ENCODE results near the gene PRLHR.
A peak's percentile ranks its signal among the peaks of the same experiment; 100 is the strongest.

PRLHR gene

DNA sequence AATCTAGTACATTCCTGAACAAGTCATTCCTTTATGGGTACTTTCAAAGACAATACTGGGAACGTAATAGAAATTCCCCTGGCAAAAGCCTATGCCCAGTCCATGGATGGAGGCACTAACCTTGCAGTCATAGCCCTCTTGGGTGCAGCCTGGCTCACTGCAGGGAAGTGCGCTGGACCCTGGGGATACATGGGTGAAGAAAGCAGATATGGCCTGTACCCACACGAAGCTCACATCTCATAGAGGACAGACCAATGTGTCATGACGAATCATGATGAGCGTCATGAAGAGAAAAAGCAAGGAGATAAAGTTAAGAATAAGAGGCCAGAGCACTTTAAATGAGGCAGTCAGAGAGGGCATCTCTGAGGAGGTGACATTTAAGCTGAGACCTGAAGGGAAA lies 11.8 kb downstream of the PRLHR start:
- DNase-seq (ENCODE audit: low spot score) = no peak
- Histone ChIP-seq H3K4me3 (no peak overlapping the region), H3K27ac (no peak overlapping the region)
- TF ChIP-seq, protein P1, sequence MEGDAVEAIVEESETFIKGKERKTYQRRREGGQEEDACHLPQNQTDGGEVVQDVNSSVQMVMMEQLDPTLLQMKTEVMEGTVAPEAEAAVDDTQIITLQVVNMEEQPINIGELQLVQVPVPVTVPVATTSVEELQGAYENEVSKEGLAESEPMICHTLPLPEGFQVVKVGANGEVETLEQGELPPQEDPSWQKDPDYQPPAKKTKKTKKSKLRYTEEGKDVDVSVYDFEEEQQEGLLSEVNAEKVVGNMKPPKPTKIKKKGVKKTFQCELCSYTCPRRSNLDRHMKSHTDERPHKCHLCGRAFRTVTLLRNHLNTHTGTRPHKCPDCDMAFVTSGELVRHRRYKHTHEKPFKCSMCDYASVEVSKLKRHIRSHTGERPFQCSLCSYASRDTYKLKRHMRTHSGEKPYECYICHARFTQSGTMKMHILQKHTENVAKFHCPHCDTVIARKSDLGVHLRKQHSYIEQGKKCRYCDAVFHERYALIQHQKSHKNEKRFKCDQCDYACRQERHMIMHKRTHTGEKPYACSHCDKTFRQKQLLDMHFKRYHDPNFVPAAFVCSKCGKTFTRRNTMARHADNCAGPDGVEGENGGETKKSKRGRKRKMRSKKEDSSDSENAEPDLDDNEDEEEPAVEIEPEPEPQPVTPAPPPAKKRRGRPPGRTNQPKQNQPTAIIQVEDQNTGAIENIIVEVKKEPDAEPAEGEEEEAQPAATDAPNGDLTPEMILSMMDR (IDR thresholded peaks at IDR 0.05) = no peak

DNA sequence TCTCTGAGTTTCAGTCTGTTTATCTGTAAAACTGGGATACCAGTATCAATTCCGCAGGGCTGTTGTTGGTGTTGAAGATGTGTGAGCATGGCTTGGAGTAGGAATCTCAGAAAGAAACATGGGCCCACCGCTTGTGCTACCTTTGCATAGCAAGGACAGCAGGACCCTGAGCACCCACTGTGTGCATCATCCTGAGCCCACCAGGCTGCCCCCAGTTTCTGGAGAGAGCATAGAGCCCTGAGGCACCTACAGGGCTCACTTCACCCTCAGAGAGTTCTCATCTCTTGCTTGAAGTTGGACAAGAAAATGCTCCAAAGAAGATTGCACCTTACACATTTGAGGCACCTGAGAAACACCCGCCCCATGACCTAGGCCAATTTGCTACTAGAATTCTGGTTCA lies 12.9 kb downstream of the PRLHR start:
- no peak for DNase-seq (ENCODE audit: low spot score)
- H3K27ac ChIP-seq = no peak overlapping the region
- TF ChIP-seq, protein P1 (IDR thresholded peaks at IDR 0.05) = no peak

DNA sequence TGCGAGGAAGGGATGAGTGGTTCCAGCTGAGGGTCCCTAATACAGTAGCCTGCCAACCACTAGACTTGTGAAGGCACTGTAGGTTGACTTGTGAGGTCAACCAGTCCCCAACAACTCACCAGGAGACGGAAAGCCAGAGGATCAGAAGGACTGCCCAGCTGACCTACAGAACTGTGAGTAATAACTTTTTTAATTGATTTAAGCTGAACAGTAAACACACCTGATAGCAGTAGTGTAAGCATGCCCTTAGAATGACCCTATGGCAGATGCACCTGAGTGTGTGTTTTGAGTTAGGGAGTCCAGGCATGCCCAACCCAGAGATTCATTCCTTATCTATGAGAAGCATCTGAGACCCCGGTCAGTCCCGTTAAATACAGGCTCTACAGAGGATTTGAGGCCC lies 14.1 kb downstream of the PRLHR start:
- DNase-seq (ENCODE audit: low spot score) = no peak
- TF ChIP-seq, protein P1 (IDR thresholded peaks at IDR 0.05) = no peak
- Histone ChIP-seq H3K4me3 (no peak overlapping the region), H3K27ac (no peak overlapping the region)

More for the DNA sequence above, 12.9 kb downstream of the PRLHR start:
- H3K4me3 ChIP-seq = no peak overlapping the region

DNA sequence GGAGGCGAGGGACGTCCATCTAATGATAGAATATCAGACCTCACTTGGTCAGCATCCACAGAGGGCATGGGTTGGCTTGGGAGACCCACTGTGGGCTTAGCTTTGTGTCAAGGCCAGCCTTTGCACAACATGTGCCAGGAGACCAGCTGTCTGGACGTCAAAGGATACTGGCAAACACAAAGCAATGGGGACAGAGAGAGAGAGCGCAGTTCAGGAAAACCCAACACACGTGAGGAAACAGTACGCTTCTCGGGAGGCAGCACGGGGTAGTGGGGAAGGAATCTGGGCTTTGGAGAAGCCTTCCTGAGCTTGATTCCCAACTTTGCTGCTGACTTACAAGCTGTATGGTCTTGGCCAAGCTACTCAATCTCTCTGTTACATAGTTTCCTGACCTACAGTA lies 14.7 kb downstream of the PRLHR start:
- TF ChIP-seq, protein P1 (IDR thresholded peaks at IDR 0.05) = no peak

DNA sequence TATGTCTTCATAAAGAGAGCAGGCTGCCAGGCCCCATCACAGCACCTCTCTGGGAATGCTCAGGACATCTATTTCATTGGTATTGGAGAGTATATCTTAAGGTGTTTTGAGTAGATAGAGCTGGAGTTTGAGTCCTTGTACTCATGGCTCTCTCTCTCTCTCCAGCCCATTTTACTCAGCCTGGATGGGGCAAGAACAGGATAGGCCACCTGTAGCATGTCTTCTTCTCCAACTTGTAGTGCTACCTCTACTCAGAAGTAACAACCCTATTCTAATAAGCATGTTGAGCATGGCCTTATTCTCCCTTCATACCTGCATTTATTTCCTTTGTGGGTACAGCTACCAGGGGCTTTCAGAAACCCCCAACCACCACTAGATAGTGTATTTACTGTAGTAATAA lies 21.9 kb downstream of the PRLHR start:
- Histone ChIP-seq H3K27ac (no peak overlapping the region), H3K4me3 (no peak overlapping the region)
- no peak for DNase-seq (ENCODE audit: low spot score)
- TF ChIP-seq, protein P1 (IDR thresholded peaks at IDR 0.05) = no peak

More for the DNA sequence above, 14.7 kb downstream of the PRLHR start:
- Histone ChIP-seq H3K27ac (no peak overlapping the region), H3K4me3 (no peak overlapping the region)
- no peak for DNase-seq (ENCODE audit: low spot score)

DNA sequence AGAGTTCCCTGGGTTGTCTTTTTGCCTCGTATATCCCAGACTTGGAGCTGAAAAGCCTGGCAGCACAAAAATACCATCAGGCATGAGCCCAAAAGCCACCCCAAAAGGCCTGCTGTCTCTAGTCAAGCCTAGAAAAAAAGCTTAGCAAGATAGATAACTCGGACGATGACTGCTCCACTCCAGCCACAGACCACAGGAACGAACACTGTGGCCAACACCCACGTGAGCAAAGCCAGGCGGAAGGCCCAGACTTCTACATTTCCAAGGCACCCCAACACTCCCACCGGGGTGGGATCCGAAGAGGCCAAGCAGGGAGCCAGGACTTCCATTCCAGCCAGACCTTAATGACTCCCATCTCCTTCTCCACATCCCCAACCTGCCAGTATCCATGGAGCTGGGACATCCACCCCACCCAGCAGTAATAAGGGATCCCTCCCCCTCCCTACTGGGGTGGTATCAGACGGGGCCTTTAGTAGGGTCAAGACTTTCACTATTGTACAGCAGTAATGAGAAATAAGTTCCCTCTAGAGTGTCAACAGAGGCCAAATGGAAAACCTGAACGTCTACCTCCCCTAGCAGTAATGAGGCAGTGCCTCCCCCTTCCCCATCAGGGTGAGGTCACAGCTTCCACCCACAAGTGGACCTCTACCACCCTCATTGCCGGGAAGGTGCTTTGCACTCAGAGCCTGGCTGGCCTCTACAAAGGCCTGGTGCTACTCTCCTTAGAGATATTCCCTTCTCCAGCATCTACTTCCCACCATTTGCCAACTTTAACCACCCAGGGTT lies 23.0 kb downstream of the PRLHR start:
- TF ChIP-seq, protein P1 (IDR thresholded peaks at IDR 0.05) = no peak
- H3K27ac ChIP-seq = no peak overlapping the region
- no peak overlapping the region for H3K4me3 ChIP-seq
- no peak for DNase-seq (ENCODE audit: low spot score)

DNA sequence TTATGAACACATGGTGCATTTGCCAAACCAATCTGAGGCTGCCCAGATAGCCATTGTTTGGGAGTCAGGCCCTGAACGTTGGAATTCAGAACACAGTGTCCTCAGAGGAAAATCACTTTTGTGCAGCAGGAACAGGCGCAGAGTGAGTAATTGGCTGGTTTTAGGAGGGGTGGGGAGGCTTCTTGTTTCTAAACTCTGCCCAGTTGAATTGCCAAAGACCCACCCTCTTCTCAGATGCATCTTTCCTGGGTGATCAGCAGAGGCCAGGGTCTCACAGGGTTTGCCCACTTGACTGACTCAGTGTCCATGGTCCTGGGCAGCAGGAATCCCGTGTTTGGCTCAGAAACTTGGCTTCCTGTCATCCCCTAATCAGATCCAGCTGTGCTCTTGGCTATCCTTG lies 24.3 kb downstream of the PRLHR start:
- TF ChIP-seq, protein P1 (IDR thresholded peaks at IDR 0.05) = no peak
- Histone ChIP-seq H3K4me3 (no peak overlapping the region), H3K27ac (peak overlapping the region in 1 of 2 donors; percentile 12)
- DNase-seq (ENCODE audit: low spot score) = no peak
